Bronchial epithelial cell (primary cell): Measurements from ENCODE around the gene BICD2. TPM values are rescaled to one million over a fixed set of nuclear protein-coding genes. Genes with fewer than 3 reads are reported as not detected.

Experiments
- DNase-seq: peaks from one replicate; pipeline ENCODE4 v3.0.0-alpha.2; 2010; ENCODE audit warnings: low read depth
- FAIRE-seq: peaks from 2 replicates; lab custom pipeline; 2011; peaks lifted over from hg19 to GRCh38; lab: Jason Lieb, UNC
- H3K27me3 ChIP-seq: 2 replicates; pipeline ENCODE4 v1.5.1; 2011; ENCODE audit warnings: low read length; ENCODE audit not compliant: control insufficient read depth, insufficient read depth
- H3K36me3 ChIP-seq: 2 replicates; pipeline ENCODE4 v1.5.1; 2011; ENCODE audit warnings: low read length; ENCODE audit not compliant: control insufficient read depth, insufficient read depth
- H3K4me3 ChIP-seq: 2 replicates; pipeline ENCODE4 v1.5.1; 2011; ENCODE audit warnings: mild to moderate bottlenecking, low read depth, low read length, control low read depth
- total RNA-seq: library from RNA; depleted of rRNA; stranded (reverse); fragments of >200 nt; gene quantifications from 2 replicates; pipeline ENCODE4 v1.2.1, GENCODE V29; 2014
- TF ChIP-seq, protein P1 (sequence below): IDR thresholded peaks from 2 replicates; pipeline ENCODE4 v1.5.1; 2011; ENCODE audit warnings: mild to moderate bottlenecking, moderate library complexity, low read length, control low read depth, inconsistent platforms; ENCODE audit not compliant: insufficient read depth, severe bottlenecking

The BICD2 gene
- total RNA-seq, 1 donor from 2014 or later: 92.7 TPM

DNA sequence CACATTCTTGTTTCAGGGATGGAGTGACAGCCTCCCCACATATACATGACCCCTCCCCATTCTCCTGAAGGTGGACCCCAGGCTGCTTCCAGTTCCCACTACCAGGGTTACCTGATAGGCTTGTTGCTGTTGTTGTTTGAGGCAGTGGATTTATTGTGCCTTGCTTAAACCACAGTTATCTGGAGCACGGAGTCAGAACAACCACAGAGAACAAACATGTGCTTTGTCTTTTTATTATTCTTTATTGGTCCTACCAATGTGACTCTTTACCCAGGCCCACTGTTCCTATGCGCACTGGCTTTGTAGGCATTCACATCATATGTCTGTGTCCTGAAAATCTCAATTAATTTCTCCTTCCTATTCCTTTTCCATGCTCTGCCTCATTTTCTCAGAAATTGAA is 53.5 kb downstream of the BICD2 start:
- TF ChIP-seq, protein P1, sequence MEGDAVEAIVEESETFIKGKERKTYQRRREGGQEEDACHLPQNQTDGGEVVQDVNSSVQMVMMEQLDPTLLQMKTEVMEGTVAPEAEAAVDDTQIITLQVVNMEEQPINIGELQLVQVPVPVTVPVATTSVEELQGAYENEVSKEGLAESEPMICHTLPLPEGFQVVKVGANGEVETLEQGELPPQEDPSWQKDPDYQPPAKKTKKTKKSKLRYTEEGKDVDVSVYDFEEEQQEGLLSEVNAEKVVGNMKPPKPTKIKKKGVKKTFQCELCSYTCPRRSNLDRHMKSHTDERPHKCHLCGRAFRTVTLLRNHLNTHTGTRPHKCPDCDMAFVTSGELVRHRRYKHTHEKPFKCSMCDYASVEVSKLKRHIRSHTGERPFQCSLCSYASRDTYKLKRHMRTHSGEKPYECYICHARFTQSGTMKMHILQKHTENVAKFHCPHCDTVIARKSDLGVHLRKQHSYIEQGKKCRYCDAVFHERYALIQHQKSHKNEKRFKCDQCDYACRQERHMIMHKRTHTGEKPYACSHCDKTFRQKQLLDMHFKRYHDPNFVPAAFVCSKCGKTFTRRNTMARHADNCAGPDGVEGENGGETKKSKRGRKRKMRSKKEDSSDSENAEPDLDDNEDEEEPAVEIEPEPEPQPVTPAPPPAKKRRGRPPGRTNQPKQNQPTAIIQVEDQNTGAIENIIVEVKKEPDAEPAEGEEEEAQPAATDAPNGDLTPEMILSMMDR: no peak
- DNase-seq (no peak), FAIRE-seq (no peak)
- Histone ChIP-seq H3K36me3 (peaks cover 24% of the 10 kb centered on the region), H3K27me3 (no peaks in the 10 kb centered on the region), H3K4me3 (no peak overlapping the region)

DNA sequence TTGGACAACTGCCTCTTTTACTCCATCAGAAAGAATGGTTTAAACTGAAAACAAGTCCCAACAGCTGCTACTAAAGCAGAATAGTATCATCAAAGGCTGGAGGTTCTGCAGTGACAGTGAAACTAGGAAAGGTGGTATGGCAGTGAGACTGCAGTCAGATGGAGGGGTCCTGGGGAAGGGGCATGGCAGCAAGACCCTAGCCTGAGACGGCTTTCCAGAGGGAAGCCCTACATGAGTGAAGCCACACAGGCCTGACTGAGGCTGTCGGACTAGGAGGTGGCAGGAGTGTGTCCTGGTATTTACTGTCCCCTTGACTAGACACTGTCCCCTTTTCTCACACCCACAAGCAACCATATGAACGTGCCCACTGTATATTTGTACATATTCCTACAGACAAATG is 54.3 kb downstream of the BICD2 start:
- H3K36me3 ChIP-seq: peaks cover 24% of the 10 kb centered on the region
- H3K4me3 ChIP-seq: no peak overlapping the region
- TF ChIP-seq, protein P1: no peak
- DNase-seq (no peak), FAIRE-seq (peak; percentile 70)
- no peaks in the 10 kb centered on the region for H3K27me3 ChIP-seq

DNA sequence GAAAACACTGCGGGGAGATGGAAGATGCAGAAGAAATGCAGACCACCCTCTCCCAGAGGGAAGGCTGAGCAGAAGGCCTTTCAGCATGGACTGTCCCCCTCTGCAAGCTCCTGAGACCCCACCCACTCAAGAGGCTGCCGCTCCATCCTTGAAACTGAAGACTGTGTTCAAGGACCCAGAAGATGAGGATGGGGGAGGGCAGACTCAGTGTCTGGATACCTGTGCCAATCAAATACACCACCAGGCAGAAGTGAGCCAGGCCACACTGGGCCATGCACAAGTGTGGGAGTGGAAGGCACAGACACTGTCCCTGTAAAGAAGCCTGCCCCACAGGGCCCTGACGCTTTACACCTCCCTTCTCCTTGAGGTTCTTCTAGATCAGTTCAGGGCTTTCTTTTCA is 54.7 kb downstream of the BICD2 start:
- Histone ChIP-seq H3K27me3 (no peaks in the 10 kb centered on the region), H3K36me3 (peaks cover 21% of the 10 kb centered on the region), H3K4me3 (no peak overlapping the region)
- FAIRE-seq: peak; percentile 60
- TF ChIP-seq, protein P1: no peak
- no peak for DNase-seq

DNA sequence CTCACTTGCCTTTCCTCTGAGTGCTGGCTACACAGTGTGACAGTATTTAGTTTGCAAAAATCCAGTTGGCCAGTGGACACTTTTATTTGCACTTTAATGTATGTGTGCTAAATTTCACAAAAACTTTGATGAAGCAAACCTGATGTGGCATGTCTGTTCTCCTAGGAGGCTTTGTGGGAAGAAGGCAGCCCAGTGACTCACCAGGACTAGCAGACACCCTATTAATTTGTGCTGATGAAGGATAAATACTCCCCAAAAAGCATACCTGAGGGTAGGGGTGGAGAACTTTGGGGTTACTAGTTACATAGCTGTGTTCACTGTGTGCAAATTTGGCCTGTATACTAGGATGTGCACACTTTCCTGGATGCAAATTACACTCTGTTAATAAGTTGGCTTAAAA is 55.4 kb downstream of the BICD2 start:
- Histone ChIP-seq H3K36me3 (peaks cover 15% of the 10 kb centered on the region), H3K27me3 (no peaks in the 10 kb centered on the region), H3K4me3 (no peak overlapping the region)
- TF ChIP-seq, protein P1: no peak
- FAIRE-seq (no peak), DNase-seq (peak; percentile 71)

DNA sequence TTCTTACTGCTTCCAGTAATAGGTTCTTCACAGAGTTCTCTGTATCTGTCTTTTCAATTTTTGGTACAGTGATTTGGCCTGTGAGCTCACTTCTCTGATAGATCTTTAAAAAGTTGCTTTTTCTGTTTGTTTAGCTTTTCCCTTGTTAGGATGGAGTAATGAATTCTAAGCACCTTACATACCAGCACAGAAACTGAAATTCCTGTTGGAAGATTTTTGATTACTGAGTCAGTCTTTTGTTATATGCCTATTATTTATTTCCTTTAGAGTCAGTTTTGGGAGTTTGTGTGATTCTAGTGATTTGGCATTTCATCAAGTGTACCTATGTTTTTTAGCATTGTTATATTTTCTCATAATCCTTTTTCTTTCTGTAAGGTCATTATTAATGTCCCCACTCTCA is 57.1 kb downstream of the BICD2 start:
- DNase-seq (peak; percentile 37), FAIRE-seq (no peak)
- peaks cover 5% of the 10 kb centered on the region for H3K36me3 ChIP-seq
- TF ChIP-seq, protein P1: no peak
- H3K4me3 ChIP-seq: no peak overlapping the region
- H3K27me3 ChIP-seq: no peaks in the 10 kb centered on the region

DNA sequence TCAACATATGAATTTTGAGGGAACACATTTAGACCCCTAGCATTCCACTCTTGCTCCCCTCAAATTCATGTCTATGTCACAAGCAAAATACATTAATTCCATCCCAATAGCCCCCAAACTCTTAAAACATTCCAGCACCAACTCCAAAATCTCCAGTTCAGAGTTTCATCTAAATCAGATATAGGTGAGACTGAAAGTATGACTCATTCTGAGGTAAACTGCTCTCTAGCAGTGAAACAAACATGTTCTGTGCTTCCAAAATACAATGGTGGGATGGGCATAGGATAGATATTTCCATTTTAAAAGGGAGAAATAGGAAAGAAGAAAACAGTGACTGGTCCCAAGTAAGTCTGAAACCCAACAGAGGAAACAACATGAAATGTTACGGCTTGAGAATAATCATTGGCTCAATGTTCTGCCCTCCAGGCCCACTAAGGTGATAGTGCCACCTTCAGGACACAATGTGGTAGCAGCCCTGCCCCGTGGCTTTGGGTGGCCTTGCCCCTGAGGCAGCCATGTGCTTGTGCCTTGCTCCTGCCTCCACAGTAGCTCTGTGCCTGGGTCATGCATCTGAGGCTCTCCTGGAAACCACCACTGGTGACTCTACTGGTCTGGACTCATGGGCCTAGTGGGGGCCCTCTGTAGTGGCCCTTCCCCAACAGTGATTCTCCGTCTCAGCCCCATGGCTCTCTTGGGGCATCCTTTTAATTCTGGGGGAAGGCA is 58.3 kb downstream of the BICD2 start:
- DNase-seq (peak; percentile 85), FAIRE-seq (no peak)
- TF ChIP-seq, protein P1: peak; percentile 78
- H3K36me3 ChIP-seq: no peaks in the 10 kb centered on the region
- H3K4me3 ChIP-seq: no peak overlapping the region
- H3K27me3 ChIP-seq: no peaks in the 10 kb centered on the region
